ENCODE measurements around the gene MTRR.

- TF ChIP-seq, protein P1, sequence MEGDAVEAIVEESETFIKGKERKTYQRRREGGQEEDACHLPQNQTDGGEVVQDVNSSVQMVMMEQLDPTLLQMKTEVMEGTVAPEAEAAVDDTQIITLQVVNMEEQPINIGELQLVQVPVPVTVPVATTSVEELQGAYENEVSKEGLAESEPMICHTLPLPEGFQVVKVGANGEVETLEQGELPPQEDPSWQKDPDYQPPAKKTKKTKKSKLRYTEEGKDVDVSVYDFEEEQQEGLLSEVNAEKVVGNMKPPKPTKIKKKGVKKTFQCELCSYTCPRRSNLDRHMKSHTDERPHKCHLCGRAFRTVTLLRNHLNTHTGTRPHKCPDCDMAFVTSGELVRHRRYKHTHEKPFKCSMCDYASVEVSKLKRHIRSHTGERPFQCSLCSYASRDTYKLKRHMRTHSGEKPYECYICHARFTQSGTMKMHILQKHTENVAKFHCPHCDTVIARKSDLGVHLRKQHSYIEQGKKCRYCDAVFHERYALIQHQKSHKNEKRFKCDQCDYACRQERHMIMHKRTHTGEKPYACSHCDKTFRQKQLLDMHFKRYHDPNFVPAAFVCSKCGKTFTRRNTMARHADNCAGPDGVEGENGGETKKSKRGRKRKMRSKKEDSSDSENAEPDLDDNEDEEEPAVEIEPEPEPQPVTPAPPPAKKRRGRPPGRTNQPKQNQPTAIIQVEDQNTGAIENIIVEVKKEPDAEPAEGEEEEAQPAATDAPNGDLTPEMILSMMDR (conservative IDR thresholded peaks at IDR 0.05; ENCODE audit: low read length) = no peak
- no peak for TF ChIP-seq EZH2phosphoT487 (IDR thresholded peaks at IDR 0.05; ENCODE audit: borderline replicate concordance, low read depth, low read length)
These were observed 6.2 kb downstream of the MTRR start for GRCh38 chr5:7875151-7875550.
